Body of pancreas (tissue), 4 donors: ENCODE results near the gene TSHR. TPM values are rescaled to one million over a fixed set of nuclear protein-coding genes. Genes with fewer than 3 reads are reported as not detected.

Experiments
- ATAC-seq: fragments of 150-250 bp; one replicate; pipeline ENCODE4 v1.9.1; 2016
- DNase-seq, 4 donors: peaks; one replicate each; pipeline ENCODE4 v3.0.0-alpha.2; 2019
- H3K27ac ChIP-seq, 4 donors: fragments of 200-600 bp; sonication (generic); 1 replicate in 3 of 4; 2 replicates in 1 of 4; pipeline versions ENCODE4 v1.5.1 to v1.6.1; 2016 to 2019; ENCODE audit warnings: mild to moderate bottlenecking in 1 of 4, mixed read lengths in 1 of 4, moderate library complexity in 1 of 4
- H3K27me3 ChIP-seq, 2 donors: fragments of 200-600 bp; sonication (generic); one replicate each; pipeline ENCODE4 v1.6.0; 2016; ENCODE audit warnings: mild to moderate bottlenecking in 1 of 2
- H3K36me3 ChIP-seq, 2 donors: fragments of 200-600 bp; sonication (generic); replicated peaks in 1 of 2; 2 replicates each; pipeline ENCODE4 v1.5.1; 2016; ENCODE audit warnings: low read depth in 2 of 2; ENCODE audit not compliant: insufficient read depth in 1 of 2
- H3K4me1 ChIP-seq: fragments of 200-600 bp; sonication (generic); one replicate; pipeline ENCODE4 v1.6.0; 2016
- H3K4me3 ChIP-seq, 2 donors: fragments of 200-600 bp; sonication (generic); 1 replicate in 1 of 2; 2 replicates in 1 of 2; pipeline ENCODE4 v1.5.1; 2016 to 2019
- H3K9me3 ChIP-seq, 3 donors: fragments of 200-600 bp; sonication (generic); 1 replicate in 2 of 3; 2 replicates in 1 of 3; pipeline ENCODE4 v1.5.1; 2016
- CTCF ChIP-seq, 7 experiments: fragments of 450-650 bp in 4 of 7; fragments of 200-600 bp in 3 of 7; sonication (generic) in 3 of 7; IDR thresholded peaks; one replicate each; pipeline ENCODE4 v1.5.1; 2016 to 2019; ENCODE audit warnings: antibody characterized with exemption in 7 of 7
- POLR2A ChIP-seq, 3 donors: fragments of 450-650 bp; IDR thresholded peaks; one replicate each; pipeline ENCODE4 v1.6.1; 2016; ENCODE audit warnings: antibody characterized with exemption in 3 of 3, mild to moderate bottlenecking in 2 of 3
- WGBS, 2 donors: methylation state at CpG; one replicate each; pipeline ENCODE4 v1.1.5; 2017; 5-methylcytosine and 5-hydroxymethylcytosine counted together
- intact Hi-C: fragments of 100-400 bp; cut with DNase I; formaldehyde crosslinking; loops from one replicate; pipeline ENCODE4 v1.15.1; 2023
- total RNA-seq, 2 donors: library from RNA; depleted of rRNA; stranded (reverse); fragments of >200 nt; gene quantifications; one replicate each; pipeline ENCODE4 v1.1.0, GENCODE V29; 2016

Gene TSHR
- total RNA-seq, 2 donors from 2014 or later: not detected

- H3K9me3 ChIP-seq: no peaks in the 10 kb centered on the region
- no peaks in the 10 kb centered on the region for H3K27me3 ChIP-seq
- ATAC-seq (no peak), DNase-seq (no peak)
- H3K4me1 ChIP-seq: no peaks in the 10 kb centered on the region
- TF ChIP-seq POLR2A (IDR thresholded peaks at IDR 0.05) (no peak), CTCF (IDR thresholded peaks at IDR 0.05) (no peak)
- H3K4me3 ChIP-seq: no peak overlapping the region
- intact Hi-C loops: no loop called here
- H3K27ac ChIP-seq: no peak overlapping the region
- no peaks in the 10 kb centered on the region for H3K36me3 ChIP-seq
Observed at GRCh38 chr14:80923368-80923767, 32.1 kb upstream of the TSHR start.

GRCh38 chr14:80924365-80925103 is 30.9 kb upstream of the TSHR start:
- Histone ChIP-seq H3K27me3 (no peaks in the 10 kb centered on the region), H3K4me3 (no peak overlapping the region), H3K4me1 (no peaks in the 10 kb centered on the region), H3K36me3 (no peaks in the 10 kb centered on the region), H3K9me3 (no peaks in the 10 kb centered on the region), H3K27ac (no peak overlapping the region)
- no peak for DNase-seq
- intact Hi-C loops: no loop called here
- TF ChIP-seq POLR2A (IDR thresholded peaks at IDR 0.05) (no peak), CTCF (IDR thresholded peaks at IDR 0.05) (no peak)
- WGBS, 2 donors: 68% methylated on average over 2 of the region's 2 CpGs
- ATAC-seq: no peak

GRCh38 chr14:80926397-80927082 is 28.9 kb upstream of the TSHR start:
- no peaks in the 10 kb centered on the region for H3K36me3 ChIP-seq
- DNase-seq (no peak), ATAC-seq (no peak)
- no peaks in the 10 kb centered on the region for H3K4me1 ChIP-seq
- no peak overlapping the region for H3K4me3 ChIP-seq
- intact Hi-C loops: no loop called here
- no peak overlapping the region for H3K27ac ChIP-seq
- H3K27me3 ChIP-seq: no peaks in the 10 kb centered on the region
- 82 to 87% methylated on average over 3 to 4 of the region's 4 CpGs for WGBS, 2 donors
- H3K9me3 ChIP-seq: no peaks in the 10 kb centered on the region
- TF ChIP-seq POLR2A (IDR thresholded peaks at IDR 0.05) (no peak), CTCF (IDR thresholded peaks at IDR 0.05) (no peak)

- 92% methylated on average over 5 to 8 of the region's 8 CpGs for WGBS, 2 donors
- no peak for TF ChIP-seq CTCF (IDR thresholded peaks at IDR 0.05)
- TF ChIP-seq POLR2A (IDR thresholded peaks at IDR 0.05): no peak
- Histone ChIP-seq H3K4me1 (no peaks in the 10 kb centered on the region), H3K27ac (no peak overlapping the region), H3K4me3 (no peak overlapping the region), H3K36me3 (no peaks in the 10 kb centered on the region), H3K9me3 (no peaks in the 10 kb centered on the region), H3K27me3 (no peaks in the 10 kb centered on the region)
- no peak for ATAC-seq
- intact Hi-C loops: no loop called here
- no peak for DNase-seq
Observed at GRCh38 chr14:80927083-80927989, 28.1 kb upstream of the TSHR start.
